NT2/D1 (cell line): Measurements from ENCODE around the gene RGS17.

Experiments
- DNase-seq: peaks from one replicate; pipeline ENCODE4 v3.0.0-alpha.2; 2011; ENCODE audit warnings: low read depth, low spot score
- H3K27me3 ChIP-seq: 2 replicates; pipeline ENCODE4 v1.6.0; 2011; ENCODE audit warnings: mild to moderate bottlenecking; ENCODE audit not compliant: insufficient read length, insufficient read depth
- H3K36me3 ChIP-seq: 2 replicates; pipeline ENCODE4 v1.6.1; 2011; ENCODE audit warnings: mild to moderate bottlenecking, low read length, mixed read lengths; ENCODE audit not compliant: insufficient read depth, insufficient read length
- H3K4me1 ChIP-seq: 2 replicates; pipeline ENCODE4 v1.5.1; 2011; ENCODE audit not compliant: insufficient read depth, insufficient read length
- H3K4me3 ChIP-seq: 2 replicates; pipeline ENCODE4 v1.5.1; 2011; ENCODE audit warnings: low read depth; ENCODE audit not compliant: insufficient read length
- H3K9ac ChIP-seq: 2 replicates; pipeline ENCODE4 v1.6.0; 2011; ENCODE audit warnings: low read depth; ENCODE audit not compliant: insufficient read length
- H3K9me3 ChIP-seq: 2 replicates; pipeline ENCODE4 v1.5.1; 2011; ENCODE audit warnings: mild to moderate bottlenecking, low read length; ENCODE audit not compliant: insufficient read depth
- SUZ12 ChIP-seq: IDR thresholded peaks from 2 replicates; pipeline ENCODE4 v1.6.1; 2011; ENCODE audit not compliant: insufficient read length, insufficient read depth; ENCODE audit errors: extremely low read depth
- YY1 ChIP-seq: IDR thresholded peaks from 2 replicates; pipeline ENCODE4 v1.6.1; 2011; ENCODE audit not compliant: insufficient read length, insufficient read depth
- ZNF274 ChIP-seq: IDR thresholded peaks from 2 replicates; pipeline ENCODE4 v1.6.1; 2011; ENCODE audit warnings: mild to moderate bottlenecking, low read depth, low read length

The RGS17 gene

DNA sequence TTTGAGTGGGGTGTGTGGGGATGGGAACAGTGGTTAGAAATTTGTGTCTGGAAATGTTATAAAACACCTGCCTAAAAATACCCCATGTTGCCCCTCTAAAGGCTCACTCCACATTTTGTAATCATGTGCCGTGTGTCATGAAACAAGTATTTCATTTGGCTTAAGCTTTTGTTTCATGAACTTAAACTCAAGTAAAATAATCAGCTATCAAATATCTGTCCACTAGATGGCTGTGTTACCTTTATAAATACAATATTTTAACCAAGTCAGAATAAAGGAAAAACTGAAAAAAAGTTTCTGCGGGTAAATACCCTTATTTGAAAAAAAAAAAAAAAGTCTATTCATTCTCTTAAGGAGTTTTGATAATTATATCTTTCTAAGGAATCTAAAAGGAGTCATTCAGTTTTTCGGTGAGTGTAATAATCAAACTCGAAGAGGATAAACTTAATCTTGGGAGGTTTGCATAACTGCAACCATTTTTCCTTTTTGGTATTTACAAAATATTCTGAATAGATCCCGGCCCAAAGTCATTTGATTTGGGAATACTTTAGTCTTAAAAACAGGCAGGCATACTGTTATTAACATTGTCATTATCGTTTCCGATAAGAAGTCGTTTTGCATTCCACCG, 98.7 kb downstream of the RGS17 start:
- TF ChIP-seq SUZ12: no peak
- TF ChIP-seq ZNF274: no peak
- TF ChIP-seq YY1: no peak
- Histone ChIP-seq H3K4me1 (no peaks in the 10 kb centered on the region), H3K9me3 (no peaks in the 10 kb centered on the region), H3K36me3 (no peaks in the 10 kb centered on the region), H3K9ac (no peak overlapping the region), H3K4me3 (no peak overlapping the region), H3K27me3 (no peaks in the 10 kb centered on the region)
- DNase-seq: no peak

DNA sequence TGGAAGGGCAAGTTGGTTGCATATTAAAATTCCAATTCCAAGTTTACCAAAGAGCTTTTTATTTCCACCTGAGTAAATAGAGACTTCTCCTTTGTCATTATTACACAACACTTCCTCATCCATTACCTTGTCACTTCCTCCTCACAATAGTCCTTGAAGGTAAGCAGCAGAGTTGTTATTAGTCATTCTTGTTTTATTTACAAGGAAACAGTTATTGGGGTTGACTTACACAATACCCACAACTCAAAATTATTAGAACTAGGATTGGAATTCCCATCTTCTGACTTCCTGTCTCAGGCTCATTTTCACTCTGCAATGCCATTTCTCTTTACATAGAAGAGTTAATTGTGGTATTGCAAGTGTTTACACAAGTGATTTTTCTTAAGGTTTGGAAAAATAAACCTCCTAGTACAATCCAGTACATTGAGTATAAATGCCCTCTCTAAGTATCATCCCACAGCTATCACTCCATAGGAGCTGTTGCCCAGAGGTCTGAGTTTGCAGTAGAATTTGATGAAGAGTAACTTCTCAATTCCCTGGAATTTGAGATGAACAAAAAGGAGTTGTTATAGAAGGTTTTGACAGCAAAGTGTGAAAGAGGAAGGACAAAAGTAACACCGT, 99.6 kb downstream of the RGS17 start:
- H3K4me3 ChIP-seq: no peak overlapping the region
- DNase-seq: no peak
- no peak for TF ChIP-seq ZNF274
- TF ChIP-seq YY1: no peak
- TF ChIP-seq SUZ12: no peak
- no peaks in the 10 kb centered on the region for H3K27me3 ChIP-seq
- no peaks in the 10 kb centered on the region for H3K4me1 ChIP-seq
- H3K9ac ChIP-seq: no peak overlapping the region
- no peaks in the 10 kb centered on the region for H3K9me3 ChIP-seq
- H3K36me3 ChIP-seq: no peaks in the 10 kb centered on the region

DNA sequence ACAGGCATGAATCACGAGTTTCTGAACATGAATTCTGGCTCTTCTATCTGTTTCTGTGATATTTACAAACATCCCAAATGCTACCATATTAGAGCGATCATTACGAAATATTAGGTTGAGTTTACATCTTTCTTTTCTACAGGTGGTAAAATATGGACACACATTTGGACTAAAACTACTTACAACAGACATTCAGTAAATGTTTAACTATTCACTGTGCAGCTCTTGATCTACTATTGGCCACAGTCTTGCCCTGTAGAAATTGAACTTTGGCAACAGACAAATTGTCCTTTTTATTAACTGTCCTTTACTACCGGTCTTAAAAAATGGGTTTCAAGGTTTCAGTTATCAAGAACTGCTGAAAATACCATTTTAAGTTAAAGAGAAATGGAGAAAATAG, 102.1 kb downstream of the RGS17 start:
- Histone ChIP-seq H3K4me3 (no peak overlapping the region), H3K9ac (no peak overlapping the region), H3K36me3 (no peaks in the 10 kb centered on the region), H3K4me1 (no peaks in the 10 kb centered on the region), H3K27me3 (no peaks in the 10 kb centered on the region), H3K9me3 (no peaks in the 10 kb centered on the region)
- DNase-seq: no peak
- no peak for TF ChIP-seq YY1
- no peak for TF ChIP-seq ZNF274
- TF ChIP-seq SUZ12: no peak

DNA sequence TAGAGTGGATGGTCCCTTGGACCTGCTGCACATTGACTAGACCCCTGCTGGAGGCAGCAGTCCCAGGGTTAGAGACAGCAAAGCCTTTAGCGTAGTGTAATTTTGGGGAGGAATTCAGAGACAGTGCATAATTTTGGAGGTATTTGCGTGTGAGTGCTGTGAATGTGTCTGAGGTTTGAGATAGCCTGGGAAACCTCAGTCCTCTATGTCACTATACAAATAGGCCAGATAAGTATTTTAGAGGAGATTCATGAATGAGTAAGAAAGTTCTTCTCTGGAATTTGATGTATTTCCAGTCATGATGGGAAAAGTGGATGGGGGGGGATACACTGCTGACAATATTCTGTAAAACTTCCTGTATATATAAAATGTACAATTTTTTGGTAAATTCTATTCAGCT, 102.8 kb downstream of the RGS17 start:
- Histone ChIP-seq H3K27me3 (no peaks in the 10 kb centered on the region), H3K9ac (no peak overlapping the region), H3K9me3 (no peaks in the 10 kb centered on the region), H3K36me3 (no peaks in the 10 kb centered on the region), H3K4me3 (no peak overlapping the region), H3K4me1 (no peaks in the 10 kb centered on the region)
- DNase-seq: no peak
- TF ChIP-seq YY1: no peak
- TF ChIP-seq SUZ12: no peak
- no peak for TF ChIP-seq ZNF274

DNA sequence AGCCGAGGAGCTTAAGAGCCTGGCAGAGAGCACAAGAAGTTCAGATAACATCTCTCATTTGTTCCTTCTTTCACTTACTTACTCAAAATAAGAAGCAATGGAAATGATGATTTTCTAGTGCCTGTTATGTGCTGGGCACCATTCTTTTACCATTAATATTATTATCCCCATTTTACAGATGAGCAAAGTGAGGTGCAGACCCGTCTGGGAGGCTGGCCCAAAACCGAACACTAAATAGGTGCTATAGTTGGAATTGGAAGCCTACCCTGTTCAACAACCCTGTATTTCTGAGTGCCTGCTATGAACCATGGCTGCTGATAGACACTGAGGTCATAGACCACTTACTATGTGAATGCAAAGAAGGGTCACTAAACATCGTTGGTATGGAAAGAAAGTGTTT, 103.6 kb downstream of the RGS17 start:
- Histone ChIP-seq H3K36me3 (no peaks in the 10 kb centered on the region), H3K4me3 (no peak overlapping the region), H3K9me3 (no peaks in the 10 kb centered on the region), H3K9ac (no peak overlapping the region), H3K27me3 (no peaks in the 10 kb centered on the region), H3K4me1 (no peaks in the 10 kb centered on the region)
- no peak for DNase-seq
- no peak for TF ChIP-seq SUZ12
- no peak for TF ChIP-seq ZNF274
- no peak for TF ChIP-seq YY1

DNA sequence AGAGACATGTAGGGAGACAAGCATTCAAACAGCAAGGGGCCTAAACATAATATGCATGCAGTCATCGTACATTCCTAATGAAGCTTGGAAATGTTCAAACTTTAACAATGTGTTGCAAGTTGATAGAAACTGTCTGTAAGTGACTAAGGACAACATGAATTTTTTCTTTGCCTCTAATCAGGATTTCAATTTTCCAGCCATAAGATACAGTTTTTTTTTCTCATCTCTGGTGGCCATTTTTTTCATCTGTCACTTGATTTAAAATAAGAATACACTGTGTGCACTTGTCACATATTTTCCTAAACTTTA, 106.4 kb downstream of the RGS17 start:
- no peaks in the 10 kb centered on the region for H3K9me3 ChIP-seq
- no peak for DNase-seq
- H3K27me3 ChIP-seq: no peaks in the 10 kb centered on the region
- no peaks in the 10 kb centered on the region for H3K4me1 ChIP-seq
- no peak overlapping the region for H3K9ac ChIP-seq
- H3K36me3 ChIP-seq: no peaks in the 10 kb centered on the region
- TF ChIP-seq YY1 (no peak), ZNF274 (no peak), SUZ12 (no peak)
- H3K4me3 ChIP-seq: no peak overlapping the region

DNA sequence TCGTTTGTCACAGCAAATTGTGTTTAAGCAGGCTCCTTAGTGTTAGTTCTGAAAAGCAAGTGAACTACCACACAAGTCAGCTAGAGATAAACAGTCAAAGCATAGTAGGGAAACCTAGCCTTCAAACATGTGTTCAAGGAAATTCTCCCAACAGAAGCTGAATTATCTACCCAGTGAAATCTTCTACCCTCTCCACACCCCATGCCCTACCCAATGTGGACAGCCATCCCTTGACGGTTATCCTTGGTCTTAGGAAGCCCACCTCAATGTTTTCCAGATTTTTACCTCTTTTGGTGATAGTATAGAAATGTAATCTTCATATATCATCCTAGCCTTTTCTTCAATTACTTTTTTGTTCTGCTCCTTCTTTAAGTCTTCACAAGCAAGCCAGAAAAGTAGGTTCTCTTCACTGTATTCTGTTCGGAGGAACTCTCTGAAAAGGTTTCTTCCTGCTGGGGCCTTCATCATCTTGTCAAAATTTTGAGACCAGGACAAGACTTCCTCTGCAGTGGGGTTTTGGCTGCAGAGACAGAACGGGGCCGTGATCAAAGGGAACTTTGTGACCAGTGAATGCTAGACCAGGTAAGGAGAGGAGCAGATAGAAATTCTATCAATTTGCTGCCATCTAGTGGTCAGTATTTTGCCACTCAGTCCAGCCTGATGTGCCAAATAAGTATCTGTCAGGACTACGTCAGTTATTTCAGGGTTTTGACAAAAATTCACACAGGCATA, 106.9 kb downstream of the RGS17 start:
- H3K9ac ChIP-seq: no peak overlapping the region
- H3K27me3 ChIP-seq: no peaks in the 10 kb centered on the region
- H3K4me3 ChIP-seq: no peak overlapping the region
- no peak for TF ChIP-seq ZNF274
- TF ChIP-seq SUZ12: no peak
- no peak for DNase-seq
- H3K4me1 ChIP-seq: no peaks in the 10 kb centered on the region
- H3K36me3 ChIP-seq: no peaks in the 10 kb centered on the region
- no peaks in the 10 kb centered on the region for H3K9me3 ChIP-seq
